Hematopoietic multipotent progenitor cell treated with erythropoietin and hydrocortisone succinate and interleukin-3 and kit ligand, for 17 days (in vitro differentiated cells): ENCODE data around the gene RBMS3.
"Not testable (repeated sequence)": the region's sequence is repeated elsewhere in the genome, so short reads cannot be mapped to it uniquely, and the experiment has no call there.

Experiments used
- DNase-seq: peaks from one replicate; pipeline ENCODE4 v3.0.0-alpha.2; 2015; ENCODE audit warnings: low spot score

Gene RBMS3

DNA sequence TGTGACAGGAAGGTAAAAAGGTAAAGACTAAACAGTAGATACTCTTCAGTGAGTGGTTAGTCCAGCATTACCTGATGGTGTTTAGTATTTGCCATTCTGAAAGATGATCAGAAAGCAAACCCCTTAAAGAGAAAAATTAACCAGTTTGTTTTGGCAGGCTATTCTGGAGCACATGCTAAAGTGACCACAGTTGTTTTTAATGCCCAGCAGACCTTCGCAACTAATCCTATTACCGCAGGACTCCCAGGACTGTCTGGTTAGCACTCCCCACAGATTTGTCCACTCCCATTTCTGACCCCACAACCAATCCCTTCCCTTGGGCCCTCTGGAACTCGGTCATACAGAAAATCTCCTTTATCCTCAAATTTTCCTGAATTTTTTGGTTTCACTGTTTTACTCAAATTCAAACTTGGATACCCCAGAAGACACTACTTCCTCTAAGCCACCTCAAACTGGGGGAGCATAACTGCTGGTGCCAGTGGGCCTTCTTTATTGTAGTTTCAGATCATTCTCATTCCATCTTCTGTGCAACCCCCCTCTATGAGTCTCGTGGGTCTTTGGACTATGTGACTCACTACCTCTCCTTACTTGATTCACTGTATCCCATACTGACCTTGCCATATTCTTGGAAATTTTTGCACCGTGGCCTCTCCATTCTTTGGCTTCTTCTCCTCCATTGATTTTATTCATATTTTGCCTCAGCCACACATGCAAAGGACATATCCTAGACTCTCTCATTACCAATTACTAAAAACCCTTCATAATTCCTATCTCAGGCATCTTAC, 104.4 kb downstream of the RBMS3 start:
- DNase-seq, result no peak

- no peak for DNase-seq
These were observed 108.5 kb downstream of the RBMS3 start for GRCh38 chr3:29389362-29389761.

DNA sequence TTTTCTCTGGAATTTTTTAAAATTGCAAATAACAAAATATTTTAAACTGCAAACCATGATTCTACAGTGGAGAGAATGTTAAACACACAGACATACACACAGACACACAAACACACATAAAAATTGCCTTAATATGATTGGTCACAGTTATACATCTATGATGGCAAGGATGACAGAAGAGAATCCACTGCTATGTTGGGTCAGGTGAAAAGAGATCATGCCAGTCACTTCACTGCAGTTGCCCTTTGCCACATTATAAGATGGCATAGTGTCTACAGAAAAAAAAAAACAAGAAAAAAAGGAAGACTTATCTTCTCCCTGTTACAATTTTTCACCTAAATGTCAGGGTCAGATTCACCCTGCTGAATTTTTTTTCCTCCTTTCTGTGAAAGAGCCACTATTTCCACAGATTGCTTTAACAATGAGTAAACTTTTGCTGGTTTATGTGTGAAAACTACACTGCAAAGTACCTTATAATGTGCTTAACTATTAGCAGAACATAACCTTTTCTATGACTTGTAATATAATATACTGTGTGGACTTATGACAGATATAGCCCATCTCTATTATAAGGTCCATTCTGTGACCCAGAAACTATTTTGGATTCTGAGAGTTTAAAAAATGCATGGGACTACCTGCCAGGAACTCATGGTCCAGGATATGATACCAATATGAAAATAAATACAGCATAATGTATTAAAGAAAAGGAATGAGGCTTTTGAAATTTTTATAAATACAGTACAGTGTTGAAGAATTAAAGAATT, 111.9 kb downstream of the RBMS3 start:
- DNase-seq, result no peak

- not testable (repeated sequence) for DNase-seq
These were observed 113.1 kb downstream of the RBMS3 start for GRCh38 chr3:29393946-29394345.

- no peak for DNase-seq
These were observed 116.5 kb downstream of the RBMS3 start for GRCh38 chr3:29397406-29397805.

GRCh38 chr3:29398787-29399186, 117.9 kb downstream of the RBMS3 start:
- no peak for DNase-seq

- no peak for DNase-seq
These were observed 125.5 kb downstream of the RBMS3 start for GRCh38 chr3:29406291-29406832.

- no peak for DNase-seq
These were observed 127.8 kb downstream of the RBMS3 start for GRCh38 chr3:29408676-29409075.

DNA sequence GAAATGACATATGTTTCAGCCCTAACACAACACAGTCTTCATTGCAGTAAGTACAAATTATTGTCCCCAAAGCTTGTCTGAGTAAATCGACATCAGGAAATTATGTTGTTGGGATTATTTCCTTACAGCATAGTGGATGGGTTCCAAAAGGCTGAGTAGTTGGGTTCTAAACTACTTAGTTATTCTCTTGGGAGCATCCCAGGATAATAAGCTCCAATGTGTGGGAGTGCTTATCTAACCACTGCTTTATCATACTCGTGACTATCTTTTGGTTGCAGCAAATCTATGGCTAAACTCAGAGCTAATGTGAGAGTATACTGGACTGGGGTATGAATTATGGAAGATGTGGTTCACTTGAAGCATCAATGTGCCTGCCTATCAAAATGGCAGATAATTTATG, 128.5 kb downstream of the RBMS3 start:
- DNase-seq, result no peak

DNA sequence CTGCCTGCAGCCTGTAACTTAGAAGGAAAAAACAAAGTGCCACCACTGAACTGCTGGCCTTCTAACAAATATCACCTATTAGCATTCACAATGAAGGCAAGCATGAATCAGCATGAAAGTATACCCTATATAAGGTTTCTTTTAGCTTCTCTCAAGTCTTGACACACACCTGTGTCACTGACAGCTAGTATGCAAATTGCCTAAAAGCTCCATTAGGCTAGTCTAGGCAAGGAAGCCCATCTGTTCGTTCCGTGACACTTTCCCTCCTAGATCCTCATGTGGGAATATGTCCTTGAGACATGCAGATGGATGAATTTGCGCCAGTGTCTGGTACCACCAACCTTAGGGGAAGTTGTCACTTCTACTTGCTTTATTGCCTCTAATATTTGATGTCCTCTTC, 129.3 kb downstream of the RBMS3 start:
- DNase-seq, result no peak

GRCh38 chr3:29410660-29411405, 130.0 kb downstream of the RBMS3 start:
- DNase-seq, result no peak

DNA sequence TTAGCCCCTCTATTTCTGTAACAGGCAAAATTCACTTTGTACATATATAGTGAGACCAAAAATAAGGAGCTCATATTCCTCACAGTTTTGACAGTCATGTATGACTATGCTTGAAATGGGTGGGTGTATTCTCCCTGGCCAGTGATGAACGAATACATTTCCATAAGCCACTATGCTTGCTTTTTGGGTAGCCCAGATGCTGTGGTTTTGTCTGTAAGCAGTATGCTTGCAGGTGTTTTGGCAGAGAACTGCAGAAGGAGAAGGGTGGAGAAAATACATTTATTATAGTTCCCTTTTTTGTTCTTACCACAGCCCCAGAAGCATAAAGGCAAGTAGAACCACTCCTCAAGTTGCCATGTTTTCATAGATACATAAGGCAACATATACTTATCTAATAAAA, 131.2 kb downstream of the RBMS3 start:
- no peak for DNase-seq

- DNase-seq, result no peak
These were observed 133.8 kb downstream of the RBMS3 start for GRCh38 chr3:29414468-29415224.

GRCh38 chr3:29415482-29416223, 134.8 kb downstream of the RBMS3 start:
- DNase-seq, result no peak

DNA sequence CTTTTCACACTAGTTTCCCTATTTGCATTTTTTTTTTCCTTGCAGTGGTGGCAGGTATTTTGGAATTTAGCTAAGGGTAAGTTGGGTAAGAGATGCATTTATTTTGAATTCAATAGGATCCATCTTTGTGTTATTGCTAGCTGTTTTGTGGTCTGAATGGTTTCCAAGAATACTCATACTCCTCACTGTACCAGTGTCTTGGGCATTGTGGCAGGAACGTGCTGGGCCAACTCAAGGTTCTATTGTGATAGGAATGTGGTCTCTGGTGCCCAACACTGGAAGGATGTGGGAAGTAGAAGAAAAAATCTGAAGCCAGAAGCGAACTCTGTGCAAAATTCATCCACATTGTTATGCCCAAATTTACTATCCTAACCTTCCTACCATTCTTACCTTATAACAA, 135.6 kb downstream of the RBMS3 start:
- no peak for DNase-seq

DNA sequence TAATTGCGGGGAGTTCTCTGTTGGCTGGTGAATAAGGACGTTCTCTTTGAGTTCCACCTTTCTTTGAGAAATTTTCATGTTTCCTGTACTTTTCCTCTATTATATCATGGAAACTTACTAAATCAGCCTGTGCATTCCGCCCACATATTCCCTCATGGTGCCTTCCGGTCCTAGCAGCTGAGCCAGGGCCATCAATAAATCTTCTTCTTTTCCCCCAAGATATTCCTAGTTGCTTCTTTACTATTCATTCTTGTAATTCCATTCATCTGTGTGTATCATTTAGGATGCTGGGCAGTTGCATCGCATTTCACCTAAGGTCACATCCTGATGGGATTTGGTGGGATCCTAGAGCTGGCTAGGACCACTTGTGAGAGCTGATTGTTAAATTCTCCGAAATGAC, 139.2 kb downstream of the RBMS3 start:
- no peak for DNase-seq

DNA sequence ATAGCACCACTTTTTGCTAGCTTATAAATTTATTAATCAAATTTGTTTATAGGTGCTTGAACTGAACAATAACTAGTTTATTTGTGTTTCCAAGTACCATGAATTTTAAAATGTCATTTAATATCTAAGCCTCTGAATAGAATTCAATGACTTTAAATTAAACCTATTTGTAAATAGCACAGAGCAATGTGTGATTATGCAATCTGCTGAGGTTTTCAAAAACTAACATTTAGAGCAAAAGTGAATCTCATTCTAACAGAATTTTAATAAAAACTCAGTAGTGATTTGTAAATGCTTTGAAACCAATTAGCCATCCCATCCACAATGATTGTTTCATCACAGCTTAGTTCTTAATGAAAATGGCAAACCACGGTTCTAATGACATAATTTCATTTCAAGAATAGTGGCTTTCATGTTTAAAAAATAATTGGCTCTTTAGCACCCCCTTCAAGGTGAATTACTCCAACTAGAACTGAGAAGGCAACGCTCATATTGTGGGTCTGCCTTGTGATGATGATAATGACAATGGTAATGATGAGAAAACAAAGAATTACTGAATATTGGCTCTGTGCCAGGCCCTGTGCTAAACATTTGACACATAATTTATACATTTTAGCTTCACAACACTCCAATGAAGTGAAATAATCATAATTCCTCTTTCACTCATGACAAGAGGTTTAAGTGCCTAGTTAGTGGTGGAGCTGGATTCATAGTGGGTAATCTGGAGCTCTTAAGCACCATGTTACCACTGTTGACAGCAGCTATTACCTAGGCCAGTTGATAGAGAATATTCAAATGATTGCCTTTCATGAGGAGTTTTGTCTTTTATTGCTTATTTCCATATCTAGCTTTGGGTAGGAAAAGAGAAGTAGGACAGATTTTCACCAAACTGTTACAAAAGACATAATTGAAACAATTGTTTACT, 145.7 kb downstream of the RBMS3 start:
- no peak for DNase-seq

- DNase-seq, result no peak
These were observed 146.6 kb downstream of the RBMS3 start for GRCh38 chr3:29427266-29428103.

DNA sequence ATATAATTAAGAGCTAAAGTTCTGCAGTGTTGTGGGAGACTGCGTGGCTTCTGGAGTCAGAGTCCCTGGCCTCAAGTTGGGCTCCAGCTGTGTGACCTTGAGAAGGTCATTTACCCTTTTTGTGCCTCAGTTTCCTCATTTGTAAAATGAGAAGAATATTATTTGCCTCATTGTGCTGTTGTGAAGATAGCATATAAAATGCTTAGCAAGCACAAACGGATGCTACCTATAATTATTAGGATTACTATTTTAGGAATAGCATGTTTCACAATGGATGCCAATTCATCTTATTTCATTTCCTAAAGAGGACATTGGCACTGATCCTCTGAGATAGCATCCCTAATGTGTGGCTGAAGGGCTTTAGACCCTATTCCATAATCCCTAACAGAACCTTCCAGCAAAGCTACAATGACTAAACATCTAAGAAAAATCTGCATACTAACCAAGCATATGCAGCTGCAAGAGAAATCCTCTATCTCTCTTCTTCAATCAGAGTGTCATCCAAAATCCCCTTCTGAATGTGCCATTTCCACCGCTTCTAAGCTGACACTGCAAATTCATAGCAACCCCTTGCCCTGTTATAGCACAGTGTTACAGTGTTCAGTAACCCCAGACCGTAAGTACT, 148.3 kb downstream of the RBMS3 start:
- no peak for DNase-seq
